ENCODE results near the gene APOC4.
"Not testable (repeated sequence)": the region's sequence is repeated elsewhere in the genome, so short reads cannot be mapped to it uniquely, and the experiment has no call there.

APOC4 gene

GRCh38 chr19:44924243-44924725 lies 17.8 kb upstream of the APOC4 start:
- TF ChIP-seq CTCF (IDR thresholded peaks at IDR 0.05; ENCODE audit: low read depth, low read length): no peak
- H3K36me3 ChIP-seq: no peaks in the 10 kb centered on the region
- no peaks in the 10 kb centered on the region for H3K4me1 ChIP-seq
- H3K4me3 ChIP-seq (ENCODE audit: low read depth, low read length): no peak overlapping the region
- DNase-seq: no peak
- no peaks in the 10 kb centered on the region for H3K9me3 ChIP-seq
- no peaks in the 10 kb centered on the region for H3K27me3 ChIP-seq

GRCh38 chr19:44925114-44925891 lies 16.7 kb upstream of the APOC4 start:
- H3K4me3 ChIP-seq (ENCODE audit: low read depth, low read length): no peak overlapping the region
- no peaks in the 10 kb centered on the region for H3K9me3 ChIP-seq
- TF ChIP-seq CTCF (IDR thresholded peaks at IDR 0.05; ENCODE audit: low read depth, low read length): no peak
- no peaks in the 10 kb centered on the region for H3K36me3 ChIP-seq
- H3K27me3 ChIP-seq: no peaks in the 10 kb centered on the region
- no peaks in the 10 kb centered on the region for H3K4me1 ChIP-seq
- no peak for DNase-seq

- H3K36me3 ChIP-seq, H3K9me3 ChIP-seq, DNase-seq, H3K27me3 ChIP-seq, H3K4me1 ChIP-seq: not testable (repeated sequence)
- H3K4me3 ChIP-seq (ENCODE audit: low read depth, low read length): peak overlapping the region; percentile 52
Observed at GRCh38 chr19:44926245-44927077, 15.6 kb upstream of the APOC4 start.

GRCh38 chr19:44927746-44928145 lies 14.3 kb upstream of the APOC4 start:
- DNase-seq: no peak
- no peaks in the 10 kb centered on the region for H3K4me1 ChIP-seq
- no peak overlapping the region for H3K4me3 ChIP-seq (ENCODE audit: low read depth, low read length)
- TF ChIP-seq CTCF (IDR thresholded peaks at IDR 0.05; ENCODE audit: low read depth, low read length): no peak
- no peaks in the 10 kb centered on the region for H3K27me3 ChIP-seq
- H3K36me3 ChIP-seq: no peaks in the 10 kb centered on the region
- H3K9me3 ChIP-seq: no peaks in the 10 kb centered on the region

GRCh38 chr19:44930088-44930487 lies 11.9 kb upstream of the APOC4 start:
- Histone ChIP-seq H3K4me1 (no peaks in the 10 kb centered on the region), H3K27me3 (no peaks in the 10 kb centered on the region), H3K4me3 (ENCODE audit: low read depth, low read length) (no peak overlapping the region), H3K36me3 (no peaks in the 10 kb centered on the region), H3K9me3 (no peaks in the 10 kb centered on the region)
- no peak for TF ChIP-seq CTCF (IDR thresholded peaks at IDR 0.05; ENCODE audit: low read depth, low read length)
- no peak for DNase-seq

GRCh38 chr19:44931541-44931940 lies 10.5 kb upstream of the APOC4 start:
- no peak for TF ChIP-seq CTCF (IDR thresholded peaks at IDR 0.05; ENCODE audit: low read depth, low read length)
- H3K4me1 ChIP-seq: no peaks in the 10 kb centered on the region

More at GRCh38 chr19:44931541-44931940, 10.5 kb upstream of the APOC4 start:
- no peaks in the 10 kb centered on the region for H3K9me3 ChIP-seq
- H3K27me3 ChIP-seq: no peaks in the 10 kb centered on the region
- H3K36me3 ChIP-seq: no peaks in the 10 kb centered on the region
- H3K4me3 ChIP-seq (ENCODE audit: low read depth, low read length): no peak overlapping the region
- DNase-seq: no peak
